ENCODE data around the gene MAPKAP1.

GRCh38 chr9:125431741-125432271 lies 275.2 kb downstream of the MAPKAP1 start:
- TF ChIP-seq CREB5 (CRISPR knock-in tag; IDR thresholded peaks at IDR 0.05; ENCODE audit: low read depth), result no peak
- TF ChIP-seq ESRRG (CRISPR knock-in tag; IDR thresholded peaks at IDR 0.05), result no peak
- TF ChIP-seq ZC3H10 (CRISPR knock-in tag; IDR thresholded peaks at IDR 0.05), result no peak
- TF ChIP-seq ZFP3 (CRISPR knock-in tag; IDR thresholded peaks at IDR 0.05), result no peak
- TF ChIP-seq SNAI2 (CRISPR knock-in tag; IDR thresholded peaks at IDR 0.05), result no peak
- TF ChIP-seq TCF4 (CRISPR knock-in tag; IDR thresholded peaks at IDR 0.05; ENCODE audit: borderline replicate concordance), result no peak
- no peak for TF ChIP-seq ARNTL (CRISPR knock-in tag; IDR thresholded peaks at IDR 0.05; ENCODE audit: borderline replicate concordance, low read depth)
- no peak for TF ChIP-seq CSRNP3 (CRISPR knock-in tag; IDR thresholded peaks at IDR 0.05)
- no peak for TF ChIP-seq PATZ1 (CRISPR knock-in tag; IDR thresholded peaks at IDR 0.05; ENCODE audit: borderline replicate concordance)
- TF ChIP-seq RARB (CRISPR knock-in tag; IDR thresholded peaks at IDR 0.05), result no peak
- no peak for TF ChIP-seq TSHZ2 (CRISPR knock-in tag; IDR thresholded peaks at IDR 0.05)
- no peak for TF ChIP-seq POU6F1 (CRISPR knock-in tag; IDR thresholded peaks at IDR 0.05; ENCODE audit: borderline replicate concordance, low read depth)
